GM13976 (cell line): Measurements from ENCODE around the gene VGF.
A peak's percentile ranks its signal among the peaks of the same experiment; 100 is the strongest.
"Not testable (repeated sequence)": the region's sequence is repeated elsewhere in the genome, so short reads cannot be mapped to it uniquely, and the experiment has no call there.

Experiments
- DNase-seq: peaks from one replicate; pipeline ENCODE4 v3.0.0; 2012; ENCODE audit warnings: low spot score
- CTCF ChIP-seq: IDR thresholded peaks from 2 replicates; pipeline ENCODE4 v1.5.1; 2012; ENCODE audit warnings: borderline replicate concordance, mild to moderate bottlenecking; ENCODE audit not compliant: insufficient read depth; ENCODE audit errors: extremely low read depth, missing control alignments, control extremely low read depth
- in situ Hi-C: fragments of 300-500 bp; cut with MboI; formaldehyde crosslinking; loops from one replicate; pipeline ENCODE4 v1.12.0; 2022; ENCODE audit warnings: low sequenced_read_pairs, mixed read lengths, inconsistent platforms; ENCODE audit not compliant: unreplicated experiment

The VGF gene

GRCh38 chr7:101124376-101125056 is 40.9 kb downstream of the VGF start:
- in situ Hi-C loops = no loop called here
- no peak for DNase-seq
- TF ChIP-seq CTCF = no peak

- in situ Hi-C loops = no loop called here
- no peak for DNase-seq
- no peak for TF ChIP-seq CTCF
Measured at GRCh38 chr7:101123703-101124068, 41.7 kb downstream of the VGF start.

- in situ Hi-C loops = no loop called here
- no peak for TF ChIP-seq CTCF
- no peak for DNase-seq
Measured at GRCh38 chr7:101122933-101123702, 42.3 kb downstream of the VGF start.

DNA sequence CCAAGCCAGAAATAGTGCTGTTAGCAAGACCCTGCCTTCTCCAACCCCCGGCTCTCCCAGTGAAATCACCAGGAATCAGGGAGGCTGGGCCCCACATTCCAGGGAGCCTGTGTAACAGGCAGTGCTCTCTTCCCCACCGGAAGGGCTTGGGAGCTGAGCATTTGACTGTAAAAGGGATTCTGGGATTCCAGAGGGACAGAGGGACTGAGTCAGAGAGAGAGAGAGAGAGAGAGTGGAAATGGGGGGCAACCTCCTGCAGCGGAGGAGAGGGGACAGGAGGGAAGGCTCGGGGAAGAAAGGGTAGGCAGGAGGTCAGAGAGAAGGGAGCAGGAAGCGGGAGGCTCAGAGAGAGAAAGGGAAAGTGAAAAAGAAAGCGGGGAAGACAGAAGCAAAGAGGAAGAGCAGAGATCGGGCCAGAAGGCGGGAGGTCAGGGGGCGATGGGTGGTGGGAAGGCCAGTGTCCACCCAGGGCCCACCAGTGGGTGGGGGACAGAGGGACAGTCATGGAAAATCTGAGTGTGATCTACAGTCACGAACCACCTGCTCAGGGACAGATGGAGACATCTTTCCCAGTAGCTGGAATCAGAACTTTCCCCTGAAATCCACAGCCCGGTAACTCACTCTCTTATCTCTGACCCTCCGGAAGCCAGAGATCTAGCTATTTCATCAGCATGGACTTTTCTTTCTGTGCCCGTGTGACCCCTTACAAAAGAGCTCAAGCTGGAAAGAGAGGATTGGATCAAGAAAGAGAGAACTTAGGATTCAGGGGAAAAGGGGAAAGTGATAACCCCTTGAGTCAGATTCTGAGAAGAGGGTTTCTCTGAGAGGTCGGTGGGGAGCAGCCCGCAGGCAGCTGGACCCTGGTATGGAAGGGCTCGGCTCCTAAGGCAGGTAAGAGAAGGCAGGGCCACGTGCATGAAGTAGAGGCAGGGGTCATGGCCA is 43.1 kb downstream of the VGF start:
- no peak for TF ChIP-seq CTCF
- in situ Hi-C loops = no loop called here
- DNase-seq = peak; percentile 71

DNA sequence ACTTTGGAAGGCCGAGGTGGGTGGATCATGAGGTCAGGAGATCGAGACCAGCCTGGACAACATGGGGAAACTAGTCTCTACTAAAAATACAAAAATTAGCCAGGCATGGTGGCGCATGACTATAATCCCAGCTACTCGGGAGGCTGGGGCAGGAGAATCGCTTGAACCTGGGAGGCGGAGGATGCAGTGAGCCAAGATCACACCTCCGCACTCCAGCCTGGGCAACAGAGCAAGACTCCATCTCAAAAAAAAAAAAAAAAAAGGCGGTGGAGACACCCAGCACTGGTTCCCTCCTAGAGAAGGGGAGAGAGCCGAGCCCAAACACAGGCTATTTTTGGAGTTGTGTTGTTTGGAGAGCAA is 43.8 kb downstream of the VGF start:
- DNase-seq, in situ Hi-C loops: not testable (repeated sequence)

GRCh38 chr7:101120315-101120714 is 45.1 kb downstream of the VGF start:
- in situ Hi-C loops = no loop called here
- no peak for TF ChIP-seq CTCF
- DNase-seq = no peak
